ENCODE measurements around the gene MRC1.

DNA sequence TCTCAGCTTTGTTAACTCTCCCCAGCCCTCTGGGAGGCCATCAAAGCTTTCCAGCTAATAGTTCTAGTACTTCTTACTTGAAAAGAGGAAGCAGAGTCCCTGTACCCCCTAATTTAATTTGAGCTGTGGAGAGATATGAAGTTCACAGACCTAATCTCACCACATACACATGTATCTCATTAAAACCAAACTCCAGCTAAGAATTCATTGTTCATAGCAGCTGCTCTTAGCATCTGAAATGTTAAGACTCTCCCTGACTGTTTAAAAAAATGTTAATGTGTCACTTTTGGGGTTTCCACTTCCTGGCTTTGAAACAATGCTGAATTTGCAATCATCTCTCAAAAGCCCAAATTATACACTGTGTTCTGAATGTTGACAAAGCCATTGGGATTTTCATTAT is 16.2 kb upstream of the MRC1 start:
- no peak for TF ChIP-seq CTCF (IDR thresholded peaks at IDR 0.05)
- TF ChIP-seq POLR2AphosphoS5 (IDR thresholded peaks at IDR 0.05) = no peak
- TF ChIP-seq POLR2A (IDR thresholded peaks at IDR 0.05) = no peak

Data from gastroesophageal sphincter (tissue), 3 donors.